NCI-H510A (cell line): ENCODE results near the gene SPRED3.
"Not testable (repeated sequence)": the region's sequence is repeated elsewhere in the genome, so short reads cannot be mapped to it uniquely, and the experiment has no call there.

Experiments
- DNase-seq: peaks from one replicate; lab custom pipeline; 2025; lab: John Stamatoyannopoulos, UW

SPRED3 gene

DNA sequence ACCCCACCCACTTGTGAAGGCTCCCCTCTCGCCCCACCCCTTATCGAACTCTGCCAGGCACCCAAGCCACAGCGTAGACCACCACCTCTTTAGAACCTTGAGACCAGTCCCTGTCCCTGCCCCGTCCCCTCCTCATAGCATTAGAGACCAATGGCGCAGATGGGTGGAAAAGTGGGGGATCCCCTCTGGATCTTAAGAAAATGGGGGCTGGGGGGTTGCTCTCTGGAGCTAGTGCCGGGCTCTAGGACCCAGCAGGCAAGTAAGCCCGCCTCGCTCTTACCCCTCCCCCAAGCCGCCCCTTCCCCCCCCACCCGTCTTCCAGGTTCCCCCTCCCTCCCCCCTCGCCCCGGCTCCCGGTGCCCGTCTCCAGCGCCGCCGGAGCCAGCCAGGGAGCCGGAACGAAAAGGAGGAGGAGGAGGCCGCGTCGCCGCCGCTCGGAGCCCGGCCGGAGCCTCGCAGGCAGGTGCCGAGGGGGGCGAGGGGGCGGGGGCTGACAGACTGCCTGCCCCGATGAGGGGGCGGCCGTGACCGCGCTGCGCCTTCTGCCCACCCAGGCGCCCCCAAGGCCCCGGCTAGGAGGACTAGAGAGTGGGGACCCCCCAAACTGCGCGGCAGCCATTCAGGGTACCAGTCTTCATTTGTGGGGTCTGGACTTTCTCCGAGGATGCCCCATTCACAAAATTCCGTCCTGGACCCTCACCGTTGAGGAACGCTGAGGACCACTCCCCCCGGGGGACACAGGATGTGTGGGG, at the start of gene SPRED3:
Gene SPRED3 (plus strand): TSS at position 349 of the 752 bp plus-strand sequence. CDS start 1,606 bp downstream, outside the sequence.
- DNase-seq = peak; percentile 69

DNA sequence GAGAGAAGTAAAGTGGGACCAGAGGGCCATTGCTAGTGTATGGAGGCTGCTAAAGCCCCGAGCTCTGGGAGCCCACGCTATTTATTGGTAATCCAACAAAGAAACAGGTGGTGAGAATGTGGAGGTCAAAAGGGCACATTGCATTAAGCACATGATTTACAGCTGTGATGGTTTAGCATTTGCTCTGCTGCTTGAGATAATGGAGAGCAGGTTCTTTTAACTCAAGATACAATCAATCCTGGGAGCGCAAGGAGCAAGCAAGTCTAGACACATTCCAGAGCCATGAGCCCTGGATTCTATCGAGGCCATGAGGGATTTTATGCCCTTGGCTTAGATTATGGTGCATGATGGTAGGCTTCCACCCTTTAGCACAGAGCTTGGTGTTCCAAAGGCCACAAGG, 49.5 kb upstream of the SPRED3 start:
- DNase-seq = not testable (repeated sequence)

GRCh38 chr19:38340927-38341326, 47.6 kb upstream of the SPRED3 start:
- DNase-seq = no peak

- DNase-seq = no peak
Observed at GRCh38 chr19:38346837-38347236, 41.7 kb upstream of the SPRED3 start.

- no peak for DNase-seq
Observed at GRCh38 chr19:38350883-38351282, 37.6 kb upstream of the SPRED3 start.

- DNase-seq = no peak
Observed at GRCh38 chr19:38351865-38352395, 36.6 kb upstream of the SPRED3 start.

GRCh38 chr19:38352611-38353010, 35.9 kb upstream of the SPRED3 start:
- no peak for DNase-seq

- DNase-seq = no peak
Observed at GRCh38 chr19:38355728-38356725, 32.5 kb upstream of the SPRED3 start.

GRCh38 chr19:38358071-38358470, 30.4 kb upstream of the SPRED3 start:
- DNase-seq = no peak

- no peak for DNase-seq
Observed at GRCh38 chr19:38359242-38360021, 29.1 kb upstream of the SPRED3 start.

- DNase-seq = peak; percentile 33
Observed at GRCh38 chr19:38360351-38360750, 28.1 kb upstream of the SPRED3 start.

DNA sequence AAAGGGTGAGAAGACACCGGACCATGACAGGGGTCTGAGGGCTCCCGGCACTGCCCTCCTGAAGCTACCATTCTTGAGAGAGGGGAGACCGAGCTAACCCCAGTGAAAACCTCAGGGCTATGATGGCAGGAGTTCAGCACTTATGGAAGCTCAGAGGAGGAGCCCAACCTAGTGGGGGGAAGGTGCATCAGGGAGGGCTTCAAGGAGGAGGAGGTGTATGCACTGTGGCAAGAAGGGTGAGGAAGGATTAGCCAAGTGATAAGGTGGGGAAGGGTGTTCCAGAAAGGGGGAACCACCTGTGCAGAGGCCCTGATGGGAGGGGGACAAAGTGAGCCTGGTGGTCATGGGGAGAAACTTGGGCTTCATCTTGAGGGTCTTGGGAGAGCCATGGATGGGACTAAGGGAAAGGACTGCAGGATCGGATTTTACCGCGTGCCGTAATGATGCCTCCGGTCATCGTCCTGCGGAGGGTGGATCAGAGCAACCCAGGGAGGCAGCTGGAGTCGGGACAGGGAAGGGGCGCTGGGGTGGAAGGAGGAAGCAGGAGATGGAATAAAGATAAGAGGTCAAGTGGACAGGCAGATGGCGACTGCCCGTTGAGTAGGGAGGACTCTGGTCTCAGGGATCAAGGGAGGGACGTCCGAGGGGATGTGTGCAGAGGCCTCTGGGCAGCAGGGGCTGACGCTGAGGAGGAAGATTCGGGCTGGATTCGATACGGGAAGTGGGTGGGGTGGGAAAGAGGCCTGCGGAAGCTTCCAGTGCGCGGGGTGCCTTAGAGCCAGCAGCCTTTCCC, 27.5 kb upstream of the SPRED3 start:
- no peak for DNase-seq

- peak; percentile 85 for DNase-seq
Observed at GRCh38 chr19:38361633-38362075, 26.8 kb upstream of the SPRED3 start.

DNA sequence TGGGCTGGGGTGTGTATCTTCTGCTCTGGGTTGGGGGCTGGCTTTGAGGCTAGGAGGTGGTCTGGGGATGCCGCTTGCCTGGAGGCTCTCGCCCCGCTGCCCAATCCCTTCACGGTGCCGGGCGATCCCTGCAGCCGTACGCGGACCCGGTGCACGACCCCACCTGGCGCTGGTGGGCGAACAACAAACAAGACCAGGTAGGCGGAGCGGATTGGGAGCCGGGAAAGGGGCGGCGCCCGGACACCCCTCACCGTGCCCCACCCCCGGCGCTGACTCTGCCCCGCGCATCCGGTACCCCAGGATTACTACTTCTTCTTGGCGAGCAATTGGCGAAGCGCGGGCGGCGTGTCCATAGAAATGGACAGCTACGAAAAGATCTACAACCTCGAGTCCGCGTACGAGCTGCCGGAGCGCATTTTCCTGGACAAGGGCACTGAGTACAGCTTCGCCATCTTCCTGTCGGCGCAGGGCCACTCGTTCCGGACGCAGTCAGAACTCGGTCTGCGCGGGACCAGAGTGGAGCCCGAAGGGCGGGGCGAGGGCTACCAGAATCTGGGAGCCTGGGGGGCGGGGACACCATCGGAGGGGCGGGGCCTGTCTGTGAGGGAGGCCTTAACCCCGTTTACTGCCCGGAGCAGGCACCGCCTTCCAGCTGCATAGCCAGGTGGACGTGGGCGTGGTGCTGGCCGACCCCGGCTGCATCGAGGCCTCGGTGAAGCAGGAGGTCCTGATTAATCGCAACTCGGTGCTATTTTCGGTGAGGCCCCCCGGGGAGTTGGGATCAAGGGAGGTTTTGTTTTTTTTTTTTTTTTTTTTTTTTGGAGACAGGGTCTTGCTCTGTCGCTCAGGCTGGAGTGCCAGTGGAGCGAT, 26.2 kb upstream of the SPRED3 start:
- peak; percentile 78 for DNase-seq

GRCh38 chr19:38362946-38363688, 25.4 kb upstream of the SPRED3 start:
- DNase-seq = not testable (repeated sequence)

DNA sequence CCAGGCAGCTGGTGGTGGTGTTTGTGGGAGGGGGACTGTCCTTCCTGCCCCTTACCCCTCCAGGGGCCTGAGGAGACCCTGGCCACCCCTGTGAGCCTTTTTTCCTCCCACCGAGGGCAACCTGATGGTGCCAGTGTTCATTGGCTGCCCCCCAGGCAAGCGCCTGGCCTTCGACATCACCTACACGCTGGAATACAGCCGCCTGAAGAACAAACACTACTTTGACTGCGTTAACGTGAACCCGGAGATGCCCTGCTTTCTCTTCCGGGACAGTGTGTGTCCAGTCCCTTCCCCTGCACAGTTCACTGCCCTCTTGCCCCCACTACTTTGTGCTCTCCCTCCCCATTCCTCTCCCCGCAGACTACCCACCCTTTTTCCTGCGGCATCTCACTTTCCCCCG, 21.5 kb upstream of the SPRED3 start:
- DNase-seq = no peak

DNA sequence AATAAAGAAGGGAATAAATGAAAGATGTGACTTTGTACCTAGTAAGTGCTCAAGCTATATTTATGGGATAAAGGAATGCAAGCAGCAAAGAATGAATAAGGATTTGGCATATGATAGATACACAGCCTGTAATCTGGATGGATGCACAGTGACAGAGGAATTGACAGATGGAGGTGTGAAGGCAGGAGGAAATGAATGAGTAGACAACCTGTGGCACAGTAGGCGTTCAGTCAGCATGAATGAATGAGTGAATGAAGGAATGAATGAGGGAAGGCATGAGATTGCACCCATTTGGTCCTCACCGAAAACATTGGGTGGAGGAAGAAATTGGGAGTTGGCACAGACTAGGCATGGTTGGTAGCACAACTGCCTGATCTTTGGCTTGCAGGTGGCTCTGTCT, 18.9 kb upstream of the SPRED3 start:
- no peak for DNase-seq

- no peak for DNase-seq
Observed at GRCh38 chr19:38370299-38370698, 18.2 kb upstream of the SPRED3 start.

GRCh38 chr19:38371081-38371480, 17.4 kb upstream of the SPRED3 start:
- no peak for DNase-seq
